ENCODE measurements around the gene GDF2. TPM values are rescaled to one million over a fixed set of nuclear protein-coding genes. Genes with fewer than 3 reads are reported as not detected.

GDF2 gene
- total and polyA plus RNA-seq, 10 of the 15 experiments (the other 5 are each of a cell fraction or from before 2014, with no cell fraction given) = not detected

- RAD21 ChIA-PET (ENCODE audit: unreplicated experiment) = no interaction called here
- H3K4me2 ChIP-seq (ENCODE audit: control insufficient read depth, insufficient read depth) = no peak overlapping the region
- H4K20me1 ChIP-seq (ENCODE audit: control insufficient read depth, insufficient read depth) = no peaks in the 10 kb centered on the region
- in situ Hi-C loops (cut with MboI) = no loop called here
- FAIRE-seq (no peak), DNase-seq (ENCODE audit: low read depth, low spot score) (no peak), ATAC-seq (no peak)
- H3K79me2 ChIP-seq (ENCODE audit: control insufficient read depth, insufficient read depth, low read length) = no peaks in the 10 kb centered on the region
- H3K27me3 ChIP-seq (replicated peaks in 1 of 2; ENCODE audit: control insufficient read depth in 2 of 2, insufficient read depth in 2 of 2, low read length in 1 of 2) = no peaks in the 10 kb centered on the region; a peak in 1 of 4 replicates
- H3K9ac ChIP-seq (ENCODE audit: control insufficient read depth, insufficient read depth, low read length) = no peak overlapping the region
- TF ChIP-seq FOXK2 (IDR thresholded peaks at IDR 0.05) (no peak), ATF7 (IDR thresholded peaks at IDR 0.05; ENCODE audit: low read depth) (no peak), YY1 (IDR thresholded peaks at IDR 0.05; ENCODE audit: low read depth, low read length) (no peak), ZNF592 (IDR thresholded peaks at IDR 0.05) (no peak), ZBTB33 (IDR thresholded peaks at IDR 0.05) (no peak), HDGF (IDR thresholded peaks at IDR 0.05) (no peak), ETV6 (conservative IDR thresholded peaks at IDR 0.05 in 1 of 2, IDR thresholded peaks at IDR 0.05 in 1 of 2; ENCODE audit: borderline replicate concordance in 1 of 2, low read depth in 1 of 2) (no peak), TBL1XR1 (IDR thresholded peaks at IDR 0.05; ENCODE audit: low read depth, low read length) (no peak), PBX3 (IDR thresholded peaks at IDR 0.05; ENCODE audit: insufficient replicate concordance, low read depth, low read length) (no peak), WRNIP1 (IDR thresholded peaks at IDR 0.05; ENCODE audit: borderline replicate concordance, low read depth, low read length) (no peak), TCF7 (IDR thresholded peaks at IDR 0.05; ENCODE audit: borderline replicate concordance) (no peak), TAF1 (IDR thresholded peaks at IDR 0.05; ENCODE audit: borderline replicate concordance, low read depth, low read length) (no peak)
- H2AFZ ChIP-seq (ENCODE audit: control insufficient read depth, low read depth, low read length) = no peak overlapping the region
- POLR2A ChIA-PET = no interaction called here
- no TSS peak for BruUV-seq (replicated peaks)
- no peaks in the 10 kb centered on the region for H3K9me3 ChIP-seq (replicated peaks; ENCODE audit: control insufficient read depth, insufficient read depth, low read length)
- CTCF ChIA-PET = interaction anchor here (1.4 to 2.1 kb wide), 2 partner anchors 24 to 242 kb away, joined by 4 to 7 read pairs; no protein-coding TSS in a partner anchor
- intact Hi-C loops (cut with micrococcal nuclease; ENCODE audit: unreplicated experiment) = no loop called here
- SMC1A ChIA-PET (ENCODE audit: uncharacterized antibody, unreplicated experiment) = no interaction called here
- H3K27ac ChIP-seq (ENCODE audit: control insufficient read depth, insufficient read depth) = no peak overlapping the region
- H3K4me3 ChIP-seq = no peak overlapping the region
- WGBS (ENCODE audit: insufficient coverage, insufficient replicate concordance, low lambda C conversion rate, missing lambda C conversion rate) = 39% methylated on average over 6 of the region's 6 CpGs
- H3K36me3 ChIP-seq (ENCODE audit: control insufficient read depth in 2 of 2, insufficient read depth in 2 of 2, low read length in 1 of 2) = no peaks in the 10 kb centered on the region
- no peaks in the 10 kb centered on the region for H3K4me1 ChIP-seq (ENCODE audit: control insufficient read depth, insufficient read depth, low read length)
Observed at GRCh38 chr10:47289921-47290320, 32.3 kb upstream of the GDF2 start.

Data from GM12878 (cell line).